Tracheal epithelial cell (primary cell): ENCODE measurements around the gene GDF7. TPM values are rescaled to one million over a fixed set of nuclear protein-coding genes. Genes with fewer than 3 reads are reported as not detected.

Experiments
- total RNA-seq: library from RNA; depleted of rRNA; stranded (reverse); fragments of >200 nt; gene quantifications from 2 replicates; pipeline ENCODE4 v1.2.1, GENCODE V29; 2014

The GDF7 gene
- total RNA-seq: under 0.01 TPM in 2 replicates

DNA sequence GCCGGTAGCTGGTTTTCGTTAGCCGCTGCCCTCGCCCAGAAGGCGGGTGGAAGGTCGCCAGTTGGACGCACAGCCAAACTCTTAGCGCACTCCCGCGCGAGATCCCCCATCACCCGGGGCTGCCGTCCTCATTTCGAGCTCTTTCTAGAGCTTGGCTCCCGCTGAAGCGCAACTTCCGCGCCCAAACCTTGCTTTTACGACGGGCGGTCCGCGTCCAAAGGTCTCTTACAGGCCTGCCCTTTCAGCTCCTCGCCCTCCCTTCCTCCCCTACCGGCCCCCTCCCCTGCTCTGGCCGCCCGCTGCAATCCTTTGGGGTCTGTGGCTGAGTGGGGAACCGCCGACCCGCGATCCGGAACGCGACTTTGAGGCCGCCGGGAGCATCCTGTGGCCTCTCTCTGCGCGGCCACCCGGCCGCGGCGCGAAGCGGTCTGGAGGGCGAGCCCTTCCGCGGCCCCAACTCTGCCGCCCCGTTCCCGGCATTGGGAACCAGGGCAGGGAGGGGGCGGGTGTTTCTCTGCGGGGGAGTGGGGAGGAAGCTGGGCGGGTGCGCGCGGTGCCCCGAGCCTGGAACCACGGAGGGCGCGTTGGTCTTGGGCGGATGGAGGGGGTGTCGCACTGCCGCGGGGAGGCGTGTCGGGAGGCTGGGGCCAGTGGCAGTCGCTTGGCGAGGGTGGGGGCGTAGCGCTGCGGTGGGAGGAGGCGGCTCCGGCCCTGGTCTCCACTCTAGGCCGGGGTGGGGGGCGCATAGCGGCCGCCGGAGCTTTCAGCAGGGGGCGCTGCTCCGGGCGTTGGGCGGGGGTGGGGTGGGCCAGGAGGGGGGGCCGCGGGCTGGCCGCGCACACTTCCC lies at the start of gene GDF7:
TSS of gene GDF7 (plus strand) at position 841 of the 847 bp plus-strand sequence. CDS start 96 bp downstream, outside the sequence.

DNA sequence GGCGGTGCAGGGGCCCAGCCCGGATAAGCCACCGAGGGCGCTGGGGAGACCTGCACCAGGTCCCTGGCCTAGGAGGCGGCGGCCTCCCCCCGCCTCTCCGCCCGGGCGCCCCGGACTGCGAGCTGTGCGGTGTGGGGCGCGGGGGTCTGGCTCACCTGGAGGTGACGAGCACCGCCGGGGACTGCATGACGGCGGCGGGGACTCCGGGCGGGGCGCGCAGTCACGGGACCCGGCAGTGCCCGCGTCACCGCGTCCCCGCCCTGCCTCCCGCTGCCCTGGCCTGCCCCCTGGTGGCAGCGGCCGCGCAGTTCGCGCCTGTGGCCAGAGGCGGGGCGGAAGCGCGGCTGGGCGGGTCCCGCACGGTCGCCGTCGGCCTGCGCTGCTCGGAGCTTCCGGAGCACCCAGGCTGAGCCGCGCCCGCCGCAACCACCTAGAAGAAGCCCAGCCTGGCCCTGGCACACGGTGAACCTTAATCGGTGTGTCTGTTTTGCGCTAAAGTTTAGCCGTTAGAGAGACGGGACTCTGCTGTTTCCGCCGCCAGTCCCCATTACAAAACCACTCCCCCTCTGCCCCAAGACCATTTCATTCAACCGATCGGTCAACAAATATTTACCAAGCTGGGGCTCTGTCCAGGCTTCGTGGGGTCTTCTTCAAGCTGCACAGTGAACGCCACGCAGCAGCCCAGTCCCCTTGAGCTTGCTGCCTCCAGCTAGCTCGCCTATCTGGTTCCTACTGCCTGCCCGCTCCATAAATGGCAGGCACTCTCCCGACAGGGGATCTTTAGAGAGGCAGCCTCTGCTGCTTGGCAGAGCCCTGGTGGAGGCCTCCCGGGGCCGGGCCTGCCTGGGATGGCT lies 15.8 kb upstream of the GDF7 start, which contains the start of gene HS1BP3:
TSS of gene HS1BP3 (minus strand) at position 222 of the 854 bp plus-strand sequence. CDS start at position 187, 35 bp downstream.

Other genes with a start within 250 kb of the GDF7 start
- 75.2 and 142 TPM in 2 replicates for gene RHOB, start 220.1 kb upstream of the GDF7 start, total RNA-seq
- gene HS1BP3, start 16.0 kb upstream of the GDF7 start, total RNA-seq: 38.1 and 47.5 TPM in 2 replicates
- 12.1 and 12.8 TPM in 2 replicates for gene LDAH, start 156.0 kb downstream of the GDF7 start, total RNA-seq